BLaER1 treated with 17β-estradiol and CSF1 and Interleukin-3, amounts not matched to agents 10 nM and 100 nM (cell line): ENCODE data around the gene NVL.
A peak's percentile ranks its signal among the peaks of the same experiment; 100 is the strongest.

Experiments
- H3K27ac ChIP-seq, 11 experiments: shearing (Covaris generic); formaldehyde crosslinking; 2 replicates each; pipeline ENCODE4 v1.8.1; 2022
- H3K27me3 ChIP-seq, 11 experiments: shearing (Covaris generic); formaldehyde crosslinking; 2 replicates each; pipeline ENCODE4 v1.8.1; 2022
- H3K36me3 ChIP-seq, 11 experiments: shearing (Covaris generic); formaldehyde crosslinking; 2 replicates each; pipeline ENCODE4 v1.8.1; 2022
- H3K4me1 ChIP-seq, 10 experiments: shearing (Covaris generic); formaldehyde crosslinking; 2 replicates each; pipeline ENCODE4 v1.8.1; 2022
- H3K4me2 ChIP-seq, 11 experiments: shearing (Covaris generic); formaldehyde crosslinking; 2 replicates each; pipeline ENCODE4 v1.8.1; 2022
- H3K4me3 ChIP-seq, 10 experiments: shearing (Covaris generic); formaldehyde crosslinking; 2 replicates each; pipeline ENCODE4 v1.8.1; 2022
- H3K9ac ChIP-seq, 11 experiments: shearing (Covaris generic); formaldehyde crosslinking; 2 replicates each; pipeline ENCODE4 v1.8.1; 2022
- H3K9me3 ChIP-seq, 11 experiments: shearing (Covaris generic); formaldehyde crosslinking; replicated peaks in 1 of 11; 2 replicates each; pipeline ENCODE4 v1.8.1; 2022
- H4K20me1 ChIP-seq, 11 experiments: shearing (Covaris generic); formaldehyde crosslinking; 2 replicates each; pipeline ENCODE4 v1.8.1; 2022
- Cebpa-rat ChIP-seq, 11 experiments: shearing (Covaris generic); IDR thresholded peaks; 2 replicates each; pipeline ENCODE4 v1.8.1; 2022

The NVL gene

GRCh38 chr1:224180783-224181452, 149.1 kb downstream of the NVL start:
- peaks cover 0 to under 1% (median 0%) of the 10 kb centered on the region in 11 experiments; a peak in 1 of 22 replicates for H3K27me3 ChIP-seq
- H3K4me1 ChIP-seq = peaks cover 25 to 48% (median 38%) of the 10 kb centered on the region in 10 experiments
- no peak overlapping the region for H3K4me3 ChIP-seq
- 0 out of 22 replicates have a peak overlapping the region, but pooled peaks of 2 of the 11 experiments have one; percentile 92 to 94 for H3K27ac ChIP-seq
- no peak for TF ChIP-seq Cebpa-rat (IDR thresholded peaks at IDR 0.05)
- peak overlapping the region in 4 of 11 experiments; percentile 7 to 93 (median 91); a peak in 3 of 22 replicates for H3K4me2 ChIP-seq
- no peaks in the 10 kb centered on the region for H3K9me3 ChIP-seq
- H3K9ac ChIP-seq = no peak overlapping the region
- peaks cover 13 to 28% (median 18%) of the 10 kb centered on the region in 11 experiments; a peak in 19 of 22 replicates for H4K20me1 ChIP-seq
- H3K36me3 ChIP-seq = peaks cover 5 to 13% (median 9%) of the 10 kb centered on the region in 11 experiments; a peak in 20 of 22 replicates

GRCh38 chr1:224178894-224179293, 151.1 kb downstream of the NVL start:
- Histone ChIP-seq H3K27ac (no peak overlapping the region), H4K20me1 (peaks cover 0 to 8% (median 0%) of the 10 kb centered on the region in 11 experiments; a peak in 5 of 22 replicates), H3K4me1 (peaks cover 14 to 29% (median 22%) of the 10 kb centered on the region in 10 experiments), H3K36me3 (no peaks in the 10 kb centered on the region), H3K9ac (no peak overlapping the region), H3K4me2 (peak overlapping the region in 7 of 11 experiments; percentile 9 to 49 (median 45); a peak in 9 of 22 replicates), H3K9me3 (no peaks in the 10 kb centered on the region), H3K4me3 (no peak overlapping the region), H3K27me3 (peaks cover 0 to 7% (median 0%) of the 10 kb centered on the region in 11 experiments; a peak in 4 of 22 replicates)
- no peak for TF ChIP-seq Cebpa-rat (IDR thresholded peaks at IDR 0.05)

DNA sequence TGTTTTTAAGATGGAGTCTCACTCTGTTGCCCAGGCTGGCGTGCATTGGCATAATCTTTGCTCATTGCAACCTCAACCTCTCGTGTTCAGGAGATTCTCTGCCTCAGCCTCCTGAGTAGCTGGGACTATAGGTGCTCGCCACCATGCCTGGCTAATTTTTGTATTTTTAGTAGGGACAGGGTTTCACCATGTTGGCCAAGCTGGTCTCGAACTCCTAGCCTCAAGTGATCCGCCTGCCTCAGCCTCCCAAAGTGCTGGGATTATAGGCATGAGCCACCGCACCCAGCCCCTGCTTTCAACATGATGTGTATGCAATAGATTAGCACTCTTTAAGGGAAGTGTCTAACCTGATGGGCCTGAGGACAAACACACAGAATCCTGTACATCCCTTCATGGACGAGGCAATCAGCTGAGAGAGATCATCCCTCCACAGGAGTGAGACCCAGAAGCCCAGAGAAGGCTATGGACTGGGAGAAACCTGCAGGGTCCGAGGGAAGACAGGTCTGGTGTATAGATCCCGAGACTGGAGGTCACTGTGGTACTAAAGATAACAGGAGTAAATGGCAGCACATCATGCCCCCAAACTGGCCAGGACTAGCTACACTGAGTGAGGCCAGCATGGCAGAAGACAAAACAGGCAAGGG, 152.5 kb downstream of the NVL start:
- Histone ChIP-seq H3K4me1 (peaks cover 12 to 26% (median 20%) of the 10 kb centered on the region in 10 experiments), H3K9me3 (no peaks in the 10 kb centered on the region), H3K36me3 (no peaks in the 10 kb centered on the region), H4K20me1 (no peaks in the 10 kb centered on the region), H3K9ac (no peak overlapping the region), H3K27ac (no peak overlapping the region), H3K4me3 (no peak overlapping the region), H3K27me3 (peaks cover 0 to 7% (median 0%) of the 10 kb centered on the region in 11 experiments; a peak in 4 of 22 replicates), H3K4me2 (no peak overlapping the region)
- TF ChIP-seq Cebpa-rat (IDR thresholded peaks at IDR 0.05) = no peak
